Type B pancreatic cell (in vitro differentiated cells): ENCODE data around the gene SHB. TPM values are rescaled to one million over a fixed set of nuclear protein-coding genes. Genes with fewer than 3 reads are reported as not detected.

Experiments used
- DNase-seq: peaks from one replicate; pipeline ENCODE4 v3.0.0; 2021; ENCODE audit warnings: mixed read lengths; ENCODE audit not compliant: unreplicated experiment; ENCODE audit errors: extremely low spot score
- H3K27ac Mint-ChIP-seq: 2 replicates; pipeline ENCODE4 v1.8.0; 2021; ENCODE audit warnings: mild to moderate bottlenecking, mixed read lengths
- H3K27me3 Mint-ChIP-seq: 2 replicates; pipeline ENCODE4 v1.8.0; 2021; ENCODE audit warnings: mixed read lengths
- H3K36me3 Mint-ChIP-seq: 2 replicates; pipeline ENCODE4 v1.8.0; 2021; ENCODE audit warnings: mixed read lengths
- H3K4me1 Mint-ChIP-seq: one replicate; pipeline ENCODE4 v1.8.0; 2021; ENCODE audit warnings: mixed read lengths; ENCODE audit not compliant: unreplicated experiment
- H3K4me3 Mint-ChIP-seq: 2 replicates; pipeline ENCODE4 v1.8.0; 2021; ENCODE audit warnings: mild to moderate bottlenecking, mixed read lengths
- H3K9me3 Mint-ChIP-seq: 2 replicates; pipeline ENCODE4 v1.8.0; 2021; ENCODE audit warnings: mixed read lengths
- CTCF ChIP-seq: fragments of 200-600 bp; sonication (generic); conservative IDR thresholded peaks from 2 replicates; pipeline ENCODE4 v1.5.0; 2021; ENCODE audit warnings: antibody characterized with exemption, mild to moderate bottlenecking
- total RNA-seq: library from RNA; stranded (reverse); gene quantifications from 2 replicates; pipeline ENCODE4 v1.2.1, GENCODE V29; 2021; ENCODE audit warnings: low replicate concordance

SHB gene
- total RNA-seq, 1 donor from 2014 or later = 14.4 TPM

GRCh38 chr9:38030658-38031057 is 38.4 kb downstream of the SHB start:
- no peak for DNase-seq
- peaks cover 45% of the 10 kb centered on the region for H3K4me1 Mint-ChIP-seq
- no peak overlapping the region for H3K4me3 Mint-ChIP-seq
- H3K9me3 Mint-ChIP-seq = no peaks in the 10 kb centered on the region
- H3K36me3 Mint-ChIP-seq = no peaks in the 10 kb centered on the region
- no peak overlapping the region for H3K27ac Mint-ChIP-seq
- TF ChIP-seq CTCF = peak; percentile 36
- H3K27me3 Mint-ChIP-seq = no peaks in the 10 kb centered on the region

GRCh38 chr9:38029915-38030638 is 39.0 kb downstream of the SHB start:
- Mint-ChIP-seq H3K9me3 (no peaks in the 10 kb centered on the region), H3K27me3 (no peaks in the 10 kb centered on the region), H3K4me3 (no peak overlapping the region), H3K27ac (peak overlapping the region; percentile 25), H3K36me3 (no peaks in the 10 kb centered on the region), H3K4me1 (peaks cover 48% of the 10 kb centered on the region)
- no peak for TF ChIP-seq CTCF
- DNase-seq = no peak

- no peaks in the 10 kb centered on the region for H3K27me3 Mint-ChIP-seq
- peaks cover 70% of the 10 kb centered on the region for H3K4me1 Mint-ChIP-seq
- H3K4me3 Mint-ChIP-seq = no peak overlapping the region
- H3K36me3 Mint-ChIP-seq = no peaks in the 10 kb centered on the region
- no peak for TF ChIP-seq CTCF
- H3K27ac Mint-ChIP-seq = peak overlapping the region; percentile 96
- no peaks in the 10 kb centered on the region for H3K9me3 Mint-ChIP-seq
- no peak for DNase-seq
These were observed 41.3 kb downstream of the SHB start for GRCh38 chr9:38027714-38028113.

GRCh38 chr9:38026840-38027527 is 42.0 kb downstream of the SHB start:
- Mint-ChIP-seq H3K27ac (peak overlapping the region; percentile 96), H3K36me3 (no peaks in the 10 kb centered on the region), H3K4me1 (peaks cover 67% of the 10 kb centered on the region), H3K4me3 (peak overlapping the region; percentile 51), H3K9me3 (no peaks in the 10 kb centered on the region), H3K27me3 (no peaks in the 10 kb centered on the region)
- no peak for TF ChIP-seq CTCF
- DNase-seq = no peak

- Mint-ChIP-seq H3K36me3 (no peaks in the 10 kb centered on the region), H3K4me3 (peak overlapping the region; percentile 71)
- TF ChIP-seq CTCF = no peak
These were observed 42.8 kb downstream of the SHB start for GRCh38 chr9:38026021-38026809.

More at GRCh38 chr9:38026021-38026809, 42.8 kb downstream of the SHB start:
- Mint-ChIP-seq H3K27ac (peak overlapping the region; percentile 96), H3K9me3 (no peaks in the 10 kb centered on the region), H3K27me3 (no peaks in the 10 kb centered on the region), H3K4me1 (peaks cover 62% of the 10 kb centered on the region)
- DNase-seq = no peak
